GM23338 (cell line): ENCODE data around the gene MVB12B. TPM values are rescaled to one million over a fixed set of nuclear protein-coding genes. Genes with fewer than 3 reads are reported as not detected.

Source experiments
- ATAC-seq: fragments of 200-7000 bp; cut with Tn5 transposase; 3 replicates; pipeline ENCODE4 v1.9.1; 2020
- DNase-seq: peaks from one replicate; pipeline ENCODE4 v3.0.0-alpha.2; 2015; ENCODE audit warnings: low spot score
- H2AFZ ChIP-seq: fragments of 200-600 bp; sonication (generic); 2 replicates; pipeline ENCODE4 v1.8.0; 2016; ENCODE audit warnings: antibody characterized with exemption, mild to moderate bottlenecking, moderate library complexity
- H3F3A ChIP-seq: fragments of 200-600 bp; sonication (generic); replicated peaks from 2 replicates; pipeline ENCODE4 v1.8.0; 2017; ENCODE audit warnings: antibody characterized with exemption, mixed run types, low read depth
- H3K27ac ChIP-seq: fragments of 200-600 bp; sonication (generic); 2 replicates; pipeline ENCODE4 v1.6.1; 2016; ENCODE audit warnings: low read depth
- H3K27me3 ChIP-seq: fragments of 200-600 bp; sonication (generic); 2 replicates; pipeline ENCODE4 v1.8.0; 2016; ENCODE audit warnings: mild to moderate bottlenecking, mixed run types, moderate library complexity; ENCODE audit not compliant: insufficient read depth
- H3K36me3 ChIP-seq: fragments of 200-600 bp; sonication (generic); 2 replicates; pipeline ENCODE4 v1.8.0; 2016; ENCODE audit warnings: mild to moderate bottlenecking; ENCODE audit not compliant: insufficient read depth
- H3K4me1 ChIP-seq: fragments of 200-600 bp; sonication (generic); 2 replicates; pipeline ENCODE4 v1.8.0; 2016; ENCODE audit warnings: mild to moderate bottlenecking, moderate library complexity; ENCODE audit not compliant: insufficient read depth
- H3K4me2 ChIP-seq: fragments of 200-600 bp; sonication (generic); 2 replicates; pipeline ENCODE4 v1.7.1; 2017; ENCODE audit warnings: mixed run types
- H3K4me3 ChIP-seq: fragments of 200-600 bp; sonication (generic); 2 replicates; pipeline ENCODE4 v1.6.1; 2016; ENCODE audit warnings: mixed run types
- H3K79me2 ChIP-seq: fragments of 200-600 bp; sonication (generic); replicated peaks from 2 replicates; pipeline ENCODE4 v1.8.0; 2017; ENCODE audit warnings: mild to moderate bottlenecking; ENCODE audit not compliant: insufficient read depth
- H3K9me2 ChIP-seq: fragments of 200-600 bp; sonication (generic); 2 replicates; pipeline ENCODE4 v1.8.0; 2017; ENCODE audit not compliant: insufficient read depth
- H4K20me1 ChIP-seq: fragments of 200-600 bp; sonication (generic); replicated peaks from 2 replicates; pipeline ENCODE4 v1.8.0; 2017; ENCODE audit warnings: mild to moderate bottlenecking; ENCODE audit not compliant: insufficient read depth
- H3K27ac Mint-ChIP-seq: 2 replicates; pipeline ENCODE4 v1.8.0; 2020; ENCODE audit warnings: inconsistent platforms, mild to moderate bottlenecking, moderate library complexity, mixed read lengths
- H3K27me3 Mint-ChIP-seq: 3 replicates; pipeline ENCODE4 v1.8.0; 2022; ENCODE audit warnings: low read depth, mild to moderate bottlenecking, moderate library complexity, mixed read lengths, inconsistent platforms; ENCODE audit not compliant: insufficient read depth, poor library complexity
- H3K36me3 Mint-ChIP-seq: 3 replicates; pipeline ENCODE4 v1.8.0; 2021; ENCODE audit warnings: low read depth, mild to moderate bottlenecking, inconsistent platforms, moderate library complexity, mixed read lengths
- H3K4me1 Mint-ChIP-seq: 3 replicates; pipeline ENCODE4 v1.8.0; 2020; ENCODE audit warnings: mild to moderate bottlenecking, inconsistent platforms, mixed read lengths
- H3K4me3 Mint-ChIP-seq: 3 replicates; pipeline ENCODE4 v1.8.0; 2021; ENCODE audit warnings: moderate library complexity, mild to moderate bottlenecking, inconsistent platforms, mixed read lengths
- H3K9me3 Mint-ChIP-seq: 3 replicates; pipeline ENCODE4 v1.8.0; 2020; ENCODE audit warnings: moderate library complexity, mild to moderate bottlenecking, inconsistent platforms, mixed read lengths
- CREB1 ChIP-seq: fragments of 250-450 bp; sonication (Bioruptor Pico); IDR thresholded peaks from 2 replicates; pipeline ENCODE4 v1.5.0; 2020; ENCODE audit warnings: low read depth, mild to moderate bottlenecking, moderate library complexity
- ETS1 ChIP-seq: IDR thresholded peaks from 2 replicates; pipeline ENCODE4 v1.6.1; 2016; ENCODE audit warnings: antibody characterized with exemption
- EZH2 ChIP-seq: fragments of 200-600 bp; sonication (generic); IDR thresholded peaks from one replicate; pipeline ENCODE4 v1.8.0; 2017; ENCODE audit warnings: antibody characterized with exemption, mild to moderate bottlenecking, low read depth; ENCODE audit not compliant: unreplicated experiment
- JUNB ChIP-seq: IDR thresholded peaks from one replicate; pipeline ENCODE4 v1.6.1; 2016; ENCODE audit warnings: antibody characterized with exemption; ENCODE audit not compliant: unreplicated experiment
- POLR2AphosphoS5 ChIP-seq: IDR thresholded peaks from 2 replicates; pipeline ENCODE4 v1.6.1; 2016; ENCODE audit warnings: antibody characterized with exemption, low read depth
- STAT1 ChIP-seq: IDR thresholded peaks from one replicate; pipeline ENCODE4 v1.6.1; 2016; ENCODE audit warnings: antibody characterized with exemption; ENCODE audit not compliant: unreplicated experiment
- ZNF114 ChIP-seq: fragments of 250-450 bp; sonication (Bioruptor Pico); IDR thresholded peaks from 2 replicates; pipeline ENCODE4 v1.5.0; 2020; ENCODE audit warnings: mild to moderate bottlenecking, moderate library complexity
- ZNF331 ChIP-seq: fragments of 250-450 bp; sonication (Bioruptor Pico); IDR thresholded peaks from 2 replicates; pipeline ENCODE4 v1.5.0; 2020; ENCODE audit warnings: low read depth, mild to moderate bottlenecking, moderate library complexity
- polyA plus RNA-seq: library from polyadenylated mRNA; unstranded; fragments of >200 nt; fragmentation: Nextera tagmentation; extraction: Ambion mirVana; gene quantifications from 2 replicates; pipeline ENCODE4 v1.2.1, GENCODE V29; 2016
- total RNA-seq: library from RNA; depleted of rRNA; stranded (reverse); fragments of >200 nt; shearing (Covaris generic); gene quantifications from 2 replicates; pipeline ENCODE4 v1.2.3, GENCODE V29; 2014
- TF ChIP-seq, protein P1 (sequence below): fragments of 250-450 bp; sonication (Bioruptor Pico); IDR thresholded peaks from 2 replicates; pipeline ENCODE4 v1.5.0; 2020; ENCODE audit warnings: mild to moderate bottlenecking, moderate library complexity

The MVB12B gene
- total and polyA plus RNA-seq, 2 experiments from 2014 or later, result 1.9 to 6.6 TPM

DNA sequence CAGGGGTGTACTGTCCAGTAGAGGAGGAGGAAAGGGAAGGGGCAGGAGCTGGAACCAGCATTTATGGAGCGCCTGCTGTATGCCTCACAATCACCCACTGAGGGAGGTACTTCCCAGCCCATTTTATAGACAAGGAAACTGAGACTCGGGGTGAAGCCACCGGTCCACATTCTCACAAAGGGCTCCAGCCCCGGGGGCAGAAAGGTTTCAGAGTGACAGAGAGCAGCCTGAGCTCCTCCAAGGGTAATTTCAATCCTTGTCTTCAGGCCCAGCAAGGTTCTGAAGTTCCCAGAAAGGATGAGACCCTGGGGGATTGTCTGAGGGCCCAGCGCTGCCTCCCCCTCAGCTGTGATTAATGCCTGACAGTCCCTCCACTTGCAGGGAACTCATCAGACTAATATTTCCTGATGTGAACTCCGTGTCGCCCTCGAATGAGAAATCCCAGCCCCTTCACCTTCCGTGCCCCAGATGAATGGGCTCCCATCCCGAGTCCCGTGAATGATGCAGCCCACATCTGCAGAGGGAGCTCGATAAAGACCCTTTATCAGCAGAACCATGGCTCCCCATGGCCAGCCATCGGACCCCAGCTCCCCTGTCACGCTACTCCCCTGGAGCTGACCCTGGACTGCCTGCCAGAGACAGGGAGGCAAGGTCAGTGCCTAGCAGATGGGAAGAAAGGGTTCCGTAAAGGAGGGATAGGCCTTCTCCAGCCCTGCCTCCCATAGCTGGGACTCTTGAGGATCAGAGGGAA lies 32.1 kb upstream of the MVB12B start:
- H3K9me3 Mint-ChIP-seq, result no peaks in the 10 kb centered on the region
- H3K36me3 Mint-ChIP-seq, result no peaks in the 10 kb centered on the region
- Histone ChIP-seq H3K27ac (no peak overlapping the region), H3F3A (no peaks in the 10 kb centered on the region), H2AFZ (no peak overlapping the region), H3K4me1 (no peaks in the 10 kb centered on the region), H3K36me3 (no peaks in the 10 kb centered on the region), H4K20me1 (no peaks in the 10 kb centered on the region), H3K9me2 (no peaks in the 10 kb centered on the region), H3K79me2 (no peaks in the 10 kb centered on the region), H3K4me2 (no peak overlapping the region), H3K27me3 (no peaks in the 10 kb centered on the region), H3K4me3 (no peak overlapping the region)
- H3K27ac Mint-ChIP-seq, result no peak overlapping the region
- ATAC-seq (no peak), DNase-seq (no peak)
- no peaks in the 10 kb centered on the region; the same call in 2 of the 3 replicates for H3K4me1 Mint-ChIP-seq
- no peak overlapping the region for H3K4me3 Mint-ChIP-seq
- peaks cover 2% of the 10 kb centered on the region for H3K27me3 Mint-ChIP-seq
- TF ChIP-seq, protein P1, sequence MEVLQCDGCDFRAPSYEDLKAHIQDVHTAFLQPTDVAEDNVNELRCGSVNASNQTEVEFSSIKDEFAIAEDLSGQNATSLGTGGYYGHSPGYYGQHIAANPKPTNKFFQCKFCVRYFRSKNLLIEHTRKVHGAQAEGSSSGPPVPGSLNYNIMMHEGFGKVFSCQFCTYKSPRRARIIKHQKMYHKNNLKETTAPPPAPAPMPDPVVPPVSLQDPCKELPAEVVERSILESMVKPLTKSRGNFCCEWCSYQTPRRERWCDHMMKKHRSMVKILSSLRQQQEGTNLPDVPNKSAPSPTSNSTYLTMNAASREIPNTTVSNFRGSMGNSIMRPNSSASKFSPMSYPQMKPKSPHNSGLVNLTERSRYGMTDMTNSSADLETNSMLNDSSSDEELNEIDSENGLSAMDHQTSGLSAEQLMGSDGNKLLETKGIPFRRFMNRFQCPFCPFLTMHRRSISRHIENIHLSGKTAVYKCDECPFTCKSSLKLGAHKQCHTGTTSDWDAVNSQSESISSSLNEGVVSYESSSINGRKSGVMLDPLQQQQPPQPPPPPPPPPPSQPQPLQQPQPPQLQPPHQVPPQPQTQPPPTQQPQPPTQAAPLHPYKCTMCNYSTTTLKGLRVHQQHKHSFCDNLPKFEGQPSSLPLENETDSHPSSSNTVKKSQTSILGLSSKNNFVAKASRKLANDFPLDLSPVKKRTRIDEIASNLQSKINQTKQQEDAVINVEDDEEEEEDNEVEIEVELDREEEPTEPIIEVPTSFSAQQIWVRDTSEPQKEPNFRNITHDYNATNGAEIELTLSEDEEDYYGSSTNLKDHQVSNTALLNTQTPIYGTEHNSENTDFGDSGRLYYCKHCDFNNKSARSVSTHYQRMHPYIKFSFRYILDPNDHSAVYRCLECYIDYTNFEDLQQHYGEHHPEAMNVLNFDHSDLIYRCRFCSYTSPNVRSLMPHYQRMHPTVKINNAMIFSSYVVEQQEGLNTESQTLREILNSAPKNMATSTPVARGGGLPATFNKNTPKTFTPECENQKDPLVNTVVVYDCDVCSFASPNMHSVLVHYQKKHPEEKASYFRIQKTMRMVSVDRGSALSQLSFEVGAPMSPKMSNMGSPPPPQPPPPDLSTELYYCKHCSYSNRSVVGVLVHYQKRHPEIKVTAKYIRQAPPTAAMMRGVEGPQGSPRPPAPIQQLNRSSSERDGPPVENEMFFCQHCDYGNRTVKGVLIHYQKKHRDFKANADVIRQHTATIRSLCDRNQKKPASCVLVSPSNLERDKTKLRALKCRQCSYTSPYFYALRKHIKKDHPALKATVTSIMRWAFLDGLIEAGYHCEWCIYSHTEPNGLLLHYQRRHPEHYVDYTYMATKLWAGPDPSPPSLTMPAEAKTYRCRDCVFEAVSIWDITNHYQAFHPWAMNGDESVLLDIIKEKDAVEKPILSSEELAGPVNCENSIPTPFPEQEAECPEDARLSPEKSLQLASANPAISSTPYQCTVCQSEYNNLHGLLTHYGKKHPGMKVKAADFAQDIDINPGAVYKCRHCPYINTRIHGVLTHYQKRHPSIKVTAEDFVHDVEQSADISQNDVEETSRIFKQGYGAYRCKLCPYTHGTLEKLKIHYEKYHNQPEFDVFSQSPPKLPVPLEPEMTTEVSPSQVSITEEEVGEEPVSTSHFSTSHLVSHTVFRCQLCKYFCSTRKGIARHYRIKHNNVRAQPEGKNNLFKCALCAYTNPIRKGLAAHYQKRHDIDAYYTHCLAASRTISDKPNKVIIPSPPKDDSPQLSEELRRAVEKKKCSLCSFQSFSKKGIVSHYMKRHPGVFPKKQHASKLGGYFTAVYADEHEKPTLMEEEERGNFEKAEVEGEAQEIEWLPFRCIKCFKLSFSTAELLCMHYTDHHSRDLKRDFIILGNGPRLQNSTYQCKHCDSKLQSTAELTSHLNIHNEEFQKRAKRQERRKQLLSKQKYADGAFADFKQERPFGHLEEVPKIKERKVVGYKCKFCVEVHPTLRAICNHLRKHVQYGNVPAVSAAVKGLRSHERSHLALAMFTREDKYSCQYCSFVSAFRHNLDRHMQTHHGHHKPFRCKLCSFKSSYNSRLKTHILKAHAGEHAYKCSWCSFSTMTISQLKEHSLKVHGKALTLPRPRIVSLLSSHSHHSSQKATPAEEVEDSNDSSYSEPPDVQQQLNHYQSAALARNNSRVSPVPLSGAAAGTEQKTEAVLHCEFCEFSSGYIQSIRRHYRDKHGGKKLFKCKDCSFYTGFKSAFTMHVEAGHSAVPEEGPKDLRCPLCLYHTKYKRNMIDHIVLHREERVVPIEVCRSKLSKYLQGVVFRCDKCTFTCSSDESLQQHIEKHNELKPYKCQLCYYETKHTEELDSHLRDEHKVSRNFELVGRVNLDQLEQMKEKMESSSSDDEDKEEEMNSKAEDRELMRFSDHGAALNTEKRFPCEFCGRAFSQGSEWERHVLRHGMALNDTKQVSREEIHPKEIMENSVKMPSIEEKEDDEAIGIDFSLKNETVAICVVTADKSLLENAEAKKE (CRISPR knock-in tag), result no peak
- TF ChIP-seq EZH2 (no peak), JUNB (no peak), ETS1 (no peak), STAT1 (no peak), POLR2AphosphoS5 (no peak), ZNF114 (CRISPR knock-in tag) (no peak), CREB1 (no peak), ZNF331 (CRISPR knock-in tag) (no peak)
